Mucosa of rectum (tissue), 2 donors: ENCODE results near the gene ABCG8.
"Not testable (repeated sequence)": the region's sequence is repeated elsewhere in the genome, so short reads cannot be mapped to it uniquely, and the experiment has no call there.

Experiments used
- H3K27ac ChIP-seq, 2 donors: one replicate each; pipeline ENCODE4 v1.7.0; 2013; ENCODE audit warnings: inconsistent platforms in 2 of 2, low read depth in 2 of 2, low read length in 2 of 2
- H3K27me3 ChIP-seq, 2 donors: one replicate each; pipeline ENCODE4 v1.7.0; 2013; ENCODE audit warnings: low read length in 2 of 2; ENCODE audit not compliant: control insufficient read depth in 2 of 2, insufficient read depth in 2 of 2
- H3K36me3 ChIP-seq, 2 donors: one replicate each; pipeline ENCODE4 v1.7.0; 2013; ENCODE audit warnings: low read length in 2 of 2; ENCODE audit not compliant: control insufficient read depth in 2 of 2, insufficient read depth in 2 of 2
- H3K4me1 ChIP-seq, 2 donors: one replicate each; pipeline ENCODE4 v1.7.0; 2013; ENCODE audit warnings: low read length in 2 of 2, mild to moderate bottlenecking in 1 of 2; ENCODE audit not compliant: control insufficient read depth in 2 of 2, insufficient read depth in 2 of 2
- H3K4me3 ChIP-seq, 2 donors: one replicate each; pipeline ENCODE4 v1.7.0; 2013; ENCODE audit warnings: low read length in 2 of 2
- H3K9ac ChIP-seq, 2 donors: one replicate each; pipeline ENCODE4 v1.7.0; 2013; ENCODE audit warnings: low read length in 2 of 2, low read depth in 1 of 2, mild to moderate bottlenecking in 1 of 2
- H3K9me3 ChIP-seq, 2 donors: one replicate each; pipeline ENCODE4 v1.7.0; 2013; ENCODE audit warnings: low read length in 2 of 2; ENCODE audit not compliant: control insufficient read depth in 2 of 2
- donor health status: healthy.
- donor health status: Normal muscosa, but diverticular disease.

The ABCG8 gene

DNA sequence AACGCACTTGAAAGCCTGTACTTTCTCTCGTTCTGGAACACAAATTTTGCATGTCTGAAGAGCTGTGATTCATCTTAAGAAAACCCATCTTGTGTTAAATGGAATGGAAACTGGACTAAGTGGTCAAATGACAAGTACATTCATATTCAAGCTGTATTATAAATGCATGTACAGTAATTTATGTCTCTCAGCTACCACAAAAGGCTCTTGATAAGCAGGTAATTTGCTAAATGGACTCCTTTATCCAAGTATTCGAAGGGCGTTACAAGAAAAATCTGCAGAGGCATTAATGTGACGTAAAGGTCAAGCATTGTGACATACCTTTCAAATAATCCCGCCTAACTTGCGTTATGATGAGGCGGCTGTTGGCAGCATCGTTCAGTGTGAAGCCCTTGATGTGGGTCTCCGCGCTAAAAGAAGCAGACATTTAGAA, 66.6 kb downstream of the ABCG8 start:
- Histone ChIP-seq H3K27ac (no peak overlapping the region), H3K27me3 (no peaks in the 10 kb centered on the region), H3K9ac (no peak overlapping the region), H3K4me1 (no peaks in the 10 kb centered on the region), H3K36me3 (peaks cover 19 to 31% of the 10 kb centered on the region in 2 donors), H3K4me3 (no peak overlapping the region), H3K9me3 (no peaks in the 10 kb centered on the region)

DNA sequence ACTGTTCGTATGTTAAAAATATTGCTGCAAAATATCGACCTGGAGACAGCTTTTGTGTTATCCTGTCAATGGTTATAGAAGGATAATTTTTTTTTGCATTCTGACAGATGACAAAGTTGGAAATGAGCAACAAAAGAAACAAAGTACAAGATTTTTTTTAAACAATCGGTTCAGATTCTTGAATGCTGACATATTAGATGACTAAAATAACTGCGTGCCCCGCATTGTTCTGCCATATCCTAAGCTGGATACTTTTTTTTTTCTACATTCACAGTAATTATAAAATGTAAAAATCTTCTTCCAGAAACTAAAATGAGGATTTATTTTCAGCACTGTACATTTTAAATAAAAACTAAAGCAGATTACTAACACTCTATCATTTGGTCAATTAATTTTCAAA, 67.1 kb downstream of the ABCG8 start:
- Histone ChIP-seq H3K27ac (no peak overlapping the region), H3K4me3 (no peak overlapping the region), H3K4me1 (no peaks in the 10 kb centered on the region), H3K36me3 (peaks cover 15 to 28% of the 10 kb centered on the region in 2 donors), H3K9ac (no peak overlapping the region), H3K27me3 (no peaks in the 10 kb centered on the region), H3K9me3 (no peaks in the 10 kb centered on the region)

DNA sequence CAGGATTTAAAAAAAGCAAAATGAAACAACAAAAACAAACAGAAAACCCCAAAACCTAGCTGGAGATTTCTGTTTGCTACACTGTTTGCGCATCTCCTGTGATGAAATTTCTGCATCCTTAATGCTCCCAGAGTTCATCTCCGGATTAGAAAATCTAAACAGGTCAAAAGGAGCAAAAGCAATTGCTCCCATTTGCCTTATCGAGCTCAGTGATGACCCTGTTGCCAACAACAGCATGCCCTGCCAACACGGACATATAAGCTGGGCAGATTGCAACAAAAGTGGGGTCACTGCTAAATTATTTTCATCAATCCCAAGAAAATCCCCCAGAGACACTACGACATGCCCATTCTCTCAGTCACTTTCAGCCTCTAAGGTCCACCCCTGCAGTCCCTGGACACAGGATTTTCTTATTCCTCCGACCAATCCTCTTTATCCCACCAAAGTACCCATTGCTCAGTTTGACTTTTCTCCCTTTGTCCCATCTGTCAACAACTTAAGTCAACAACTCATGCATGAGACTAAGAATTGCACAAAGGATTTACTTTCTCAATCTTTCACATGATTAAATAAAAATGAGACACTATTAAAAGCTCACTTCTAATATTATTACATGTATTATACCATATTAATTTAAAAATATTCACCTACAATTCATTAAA, 67.8 kb downstream of the ABCG8 start:
- no peak overlapping the region for H3K4me3 ChIP-seq
- no peak overlapping the region for H3K9ac ChIP-seq
- H3K36me3 ChIP-seq = peaks cover 11 to 27% of the 10 kb centered on the region in 2 donors
- no peaks in the 10 kb centered on the region for H3K9me3 ChIP-seq
- no peaks in the 10 kb centered on the region for H3K4me1 ChIP-seq
- no peak overlapping the region for H3K27ac ChIP-seq
- H3K27me3 ChIP-seq = no peaks in the 10 kb centered on the region

DNA sequence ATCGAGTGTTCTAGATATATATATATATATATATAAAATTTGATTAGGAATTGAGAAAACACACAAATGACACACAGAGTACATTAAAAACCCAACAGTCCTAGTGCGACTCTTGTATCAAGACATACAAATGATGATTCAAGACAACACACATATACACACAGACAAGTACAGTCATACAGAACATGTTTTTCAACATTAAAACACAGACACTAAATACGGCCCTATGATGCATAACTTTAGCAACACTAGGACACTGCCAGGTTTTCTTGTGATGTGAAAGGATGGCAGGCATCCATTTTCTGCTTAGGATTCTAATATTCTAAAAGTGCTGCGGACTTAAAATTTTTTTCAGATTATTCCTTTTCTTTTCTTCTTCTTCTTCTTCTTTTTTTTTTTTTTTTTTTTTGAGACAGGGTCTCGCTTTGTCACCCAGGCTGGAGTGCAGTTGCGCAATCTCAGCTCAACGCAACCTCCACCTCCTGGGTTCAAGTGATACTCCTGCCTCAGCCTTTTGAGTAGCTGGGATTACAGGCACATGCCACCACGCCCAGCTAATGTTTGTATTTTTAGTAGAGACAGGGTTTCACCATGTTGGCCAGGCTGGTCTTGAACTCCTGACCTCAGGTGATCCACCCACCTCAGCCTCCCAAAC, 72.5 kb downstream of the ABCG8 start:
- not testable (repeated sequence) for H3K9ac ChIP-seq, H3K4me3 ChIP-seq, H3K9me3 ChIP-seq, H3K27ac ChIP-seq, H3K4me1 ChIP-seq, H3K27me3 ChIP-seq
- H3K36me3 ChIP-seq = peaks cover 19 to 29% of the 10 kb centered on the region in 2 donors

DNA sequence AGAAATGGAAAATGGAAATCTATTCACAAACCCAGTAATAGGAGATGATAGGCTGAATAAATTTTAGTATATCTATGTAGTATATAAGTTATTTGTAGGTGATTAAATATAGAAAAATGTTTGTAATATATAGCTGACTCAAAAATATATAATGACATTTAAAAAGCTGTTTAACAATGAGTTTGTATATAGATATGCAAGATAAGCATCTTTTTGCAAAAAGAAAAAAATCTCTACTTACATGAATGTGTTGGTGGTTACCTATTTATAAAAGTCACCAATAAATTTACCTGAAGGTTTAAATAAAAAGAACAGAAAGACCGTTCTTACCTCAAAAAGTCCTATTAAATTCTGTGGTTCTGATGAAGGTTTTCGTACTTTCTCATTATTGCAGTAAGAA, 85.7 kb downstream of the ABCG8 start:
- Histone ChIP-seq H3K4me3 (no peak overlapping the region), H3K27me3 (no peaks in the 10 kb centered on the region), H3K4me1 (no peaks in the 10 kb centered on the region), H3K9me3 (no peaks in the 10 kb centered on the region), H3K27ac (no peak overlapping the region), H3K9ac (no peak overlapping the region), H3K36me3 (peaks cover 20 to 30% of the 10 kb centered on the region in 2 donors)

DNA sequence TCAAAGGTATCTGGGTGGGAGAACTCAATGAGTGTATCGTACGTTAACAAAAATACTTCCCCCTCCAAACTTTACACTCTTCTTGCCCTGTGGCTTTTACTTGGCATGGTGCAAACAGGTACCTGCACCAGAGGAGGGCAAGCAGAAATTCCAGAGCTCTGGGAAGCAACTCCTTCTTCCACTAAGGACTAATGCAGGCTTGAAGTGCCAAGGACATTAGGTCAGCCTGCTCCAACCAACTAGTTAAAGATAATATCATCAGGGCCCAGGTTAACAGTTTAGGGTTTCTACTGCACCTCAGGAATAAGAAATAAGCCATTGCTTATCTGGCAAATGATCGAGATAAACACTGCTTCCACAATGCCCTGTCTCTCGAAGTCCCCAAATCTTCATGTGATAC, 86.7 kb downstream of the ABCG8 start:
- H3K36me3 ChIP-seq = peaks cover 20 to 34% of the 10 kb centered on the region in 2 donors
- no peaks in the 10 kb centered on the region for H3K9me3 ChIP-seq
- no peaks in the 10 kb centered on the region for H3K4me1 ChIP-seq
- no peaks in the 10 kb centered on the region for H3K27me3 ChIP-seq
- H3K4me3 ChIP-seq = no peak overlapping the region
- no peak overlapping the region for H3K27ac ChIP-seq
- no peak overlapping the region for H3K9ac ChIP-seq

DNA sequence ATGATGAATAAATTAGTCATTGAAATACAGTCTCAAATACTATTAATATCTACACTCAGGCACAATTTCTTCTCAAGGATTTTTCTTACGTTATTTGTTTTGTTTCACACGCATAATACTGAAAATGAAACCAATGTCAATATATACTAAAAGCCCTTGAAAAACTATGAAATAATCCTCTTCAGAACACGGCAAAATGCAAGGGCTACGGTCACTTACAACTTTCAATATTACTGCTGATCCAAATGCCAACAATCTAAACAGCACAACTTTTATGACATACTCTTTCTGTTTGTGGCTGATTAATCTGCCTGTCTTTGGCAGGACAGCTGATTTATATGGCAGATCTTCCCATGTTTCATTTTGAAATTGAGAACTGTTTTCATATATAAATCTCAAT, 88.7 kb downstream of the ABCG8 start:
- H3K27ac ChIP-seq = no peak overlapping the region
- no peak overlapping the region for H3K9ac ChIP-seq
- H3K4me1 ChIP-seq = no peaks in the 10 kb centered on the region
- peaks cover 24 to 33% of the 10 kb centered on the region in 2 donors for H3K36me3 ChIP-seq
- no peaks in the 10 kb centered on the region for H3K27me3 ChIP-seq
- H3K9me3 ChIP-seq = no peaks in the 10 kb centered on the region
- no peak overlapping the region for H3K4me3 ChIP-seq

DNA sequence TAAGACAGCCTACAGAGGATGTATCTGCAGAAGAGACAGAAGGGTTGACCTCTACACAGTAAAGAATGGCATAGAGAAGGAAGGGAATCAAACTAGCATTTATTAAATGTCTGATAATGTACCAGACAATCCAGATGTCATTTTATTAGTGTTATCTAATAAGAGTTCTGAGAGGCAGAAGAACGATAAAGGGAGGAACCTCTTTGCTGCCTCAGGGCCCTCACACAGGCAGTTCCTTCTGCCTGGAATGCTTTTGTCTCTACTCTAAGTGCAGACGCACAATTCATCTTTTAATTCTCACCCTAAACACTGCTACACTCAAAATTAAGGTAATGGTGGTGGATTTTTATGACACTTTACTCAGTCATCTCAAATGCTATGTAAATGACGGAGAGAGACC, 92.5 kb downstream of the ABCG8 start:
- H3K27me3 ChIP-seq = no peaks in the 10 kb centered on the region
- H3K9me3 ChIP-seq = no peaks in the 10 kb centered on the region
- no peak overlapping the region for H3K27ac ChIP-seq
- H3K36me3 ChIP-seq = peaks cover 21 to 27% of the 10 kb centered on the region in 2 donors
- no peak overlapping the region for H3K9ac ChIP-seq
- H3K4me1 ChIP-seq = no peaks in the 10 kb centered on the region
- H3K4me3 ChIP-seq = no peak overlapping the region
